ENCODE results near the gene TMEM98.

Gene TMEM98

GRCh38 chr17:32912218-32912897, 15.6 kb upstream of the TMEM98 start:
- Histone ChIP-seq H3K36me3 (ENCODE audit: insufficient read depth, low read length) (no peaks in the 10 kb centered on the region), H4K20me1 (ENCODE audit: insufficient read depth, low read length, poor library complexity, severe bottlenecking) (no peaks in the 10 kb centered on the region), H2AFZ (ENCODE audit: low read length) (no peak overlapping the region), H3K79me2 (ENCODE audit: insufficient read depth, low read length) (no peaks in the 10 kb centered on the region), H3K9ac (ENCODE audit: low read depth, low read length, poor library complexity, severe bottlenecking) (no peak overlapping the region), H3K9me2 (replicated peaks; ENCODE audit: low read depth, low read length) (no peaks in the 10 kb centered on the region), H3K4me3 (ENCODE audit: low read length, poor library complexity, severe bottlenecking) (no peak overlapping the region), H3K4me2 (ENCODE audit: low read depth, low read length, poor library complexity, severe bottlenecking) (no peak overlapping the region), H3K27me3 (ENCODE audit: insufficient read depth, low read length, poor library complexity, severe bottlenecking) (no peaks in the 10 kb centered on the region), H3K4me1 (ENCODE audit: insufficient read depth, low read length, poor library complexity, severe bottlenecking) (no peaks in the 10 kb centered on the region), H3K9me3 (ENCODE audit: insufficient read depth, low read depth, low read length) (no peaks in the 10 kb centered on the region), H3F3A (ENCODE audit: low read depth) (no peaks in the 10 kb centered on the region)
- TF ChIP-seq CTCF (conservative IDR thresholded peaks at IDR 0.05; ENCODE audit: low read length) (no peak), EZH2phosphoT487 (IDR thresholded peaks at IDR 0.05; ENCODE audit: borderline replicate concordance) (no peak)

GRCh38 chr17:32913593-32913992, 14.4 kb upstream of the TMEM98 start:
- Histone ChIP-seq H3K36me3 (ENCODE audit: insufficient read depth, low read length) (no peaks in the 10 kb centered on the region), H3K4me2 (ENCODE audit: low read depth, low read length, poor library complexity, severe bottlenecking) (no peak overlapping the region), H3K9ac (ENCODE audit: low read depth, low read length, poor library complexity, severe bottlenecking) (no peak overlapping the region), H3K4me3 (ENCODE audit: low read length, poor library complexity, severe bottlenecking) (no peak overlapping the region), H3K27me3 (ENCODE audit: insufficient read depth, low read length, poor library complexity, severe bottlenecking) (no peaks in the 10 kb centered on the region), H3K79me2 (ENCODE audit: insufficient read depth, low read length) (no peaks in the 10 kb centered on the region), H3K4me1 (ENCODE audit: insufficient read depth, low read length, poor library complexity, severe bottlenecking) (no peaks in the 10 kb centered on the region), H3F3A (ENCODE audit: low read depth) (no peaks in the 10 kb centered on the region), H2AFZ (ENCODE audit: low read length) (no peak overlapping the region), H3K9me3 (ENCODE audit: insufficient read depth, low read depth, low read length) (no peaks in the 10 kb centered on the region), H3K9me2 (replicated peaks; ENCODE audit: low read depth, low read length) (no peaks in the 10 kb centered on the region), H4K20me1 (ENCODE audit: insufficient read depth, low read length, poor library complexity, severe bottlenecking) (no peaks in the 10 kb centered on the region)
- TF ChIP-seq EZH2phosphoT487 (IDR thresholded peaks at IDR 0.05; ENCODE audit: borderline replicate concordance) (no peak), CTCF (conservative IDR thresholded peaks at IDR 0.05; ENCODE audit: low read length) (no peak)

GRCh38 chr17:32914181-32914580, 13.8 kb upstream of the TMEM98 start:
- TF ChIP-seq CTCF (conservative IDR thresholded peaks at IDR 0.05; ENCODE audit: low read length) (no peak), EZH2phosphoT487 (IDR thresholded peaks at IDR 0.05; ENCODE audit: borderline replicate concordance) (no peak)
- H3K9me3 ChIP-seq (ENCODE audit: insufficient read depth, low read depth, low read length), result no peaks in the 10 kb centered on the region
- H3K79me2 ChIP-seq (ENCODE audit: insufficient read depth, low read length), result no peaks in the 10 kb centered on the region
- H3F3A ChIP-seq (ENCODE audit: low read depth), result no peaks in the 10 kb centered on the region
- no peak overlapping the region for H3K9ac ChIP-seq (ENCODE audit: low read depth, low read length, poor library complexity, severe bottlenecking)
- no peaks in the 10 kb centered on the region for H3K27me3 ChIP-seq (ENCODE audit: insufficient read depth, low read length, poor library complexity, severe bottlenecking)
- H3K4me2 ChIP-seq (ENCODE audit: low read depth, low read length, poor library complexity, severe bottlenecking), result no peak overlapping the region
- H3K36me3 ChIP-seq (ENCODE audit: insufficient read depth, low read length), result no peaks in the 10 kb centered on the region
- no peaks in the 10 kb centered on the region for H4K20me1 ChIP-seq (ENCODE audit: insufficient read depth, low read length, poor library complexity, severe bottlenecking)
- no peak overlapping the region for H2AFZ ChIP-seq (ENCODE audit: low read length)
- H3K4me1 ChIP-seq (ENCODE audit: insufficient read depth, low read length, poor library complexity, severe bottlenecking), result no peaks in the 10 kb centered on the region
- H3K9me2 ChIP-seq (replicated peaks; ENCODE audit: low read depth, low read length), result no peaks in the 10 kb centered on the region
- H3K4me3 ChIP-seq (ENCODE audit: low read length, poor library complexity, severe bottlenecking), result no peak overlapping the region

Measured in Loucy (cell line).